ENCODE data around the gene PTPRU. TPM values are rescaled to one million over a fixed set of nuclear protein-coding genes. Genes with fewer than 3 reads are reported as not detected.

Gene PTPRU
- total RNA-seq: 7.8 and 15.8 TPM in 2 replicates

GRCh38 chr1:29235955-29236711 lies at the start of gene PTPRU:
PTPRU (plus strand) TSS chr1:29236522; CDS start chr1:29236645, 123 bp downstream.

GRCh38 chr1:29230553-29231378 lies 5.6 kb upstream of the PTPRU start, which contains the start of gene MECR:
MECR (minus strand) TSS chr1:29230934; CDS start chr1:29230906, 28 bp downstream.

Other genes starting within 250 kb of the PTPRU start
- 13.9 and 16.5 TPM in 2 replicates for gene TMEM200B, start 112.6 kb upstream of the PTPRU start, total RNA-seq
- 34.7 and 42.0 TPM in 2 replicates for gene SRSF4, start 54.6 kb upstream of the PTPRU start, total RNA-seq
- 15.6 and 16.9 TPM in 2 replicates for gene MECR, start 5.6 kb upstream of the PTPRU start, total RNA-seq

Measured in bronchial smooth muscle cell (primary cell).